ENCODE results near the gene LYST.
"Not testable (repeated sequence)": the region's sequence is repeated elsewhere in the genome, so short reads cannot be mapped to it uniquely, and the experiment has no call there.

LYST gene

DNA sequence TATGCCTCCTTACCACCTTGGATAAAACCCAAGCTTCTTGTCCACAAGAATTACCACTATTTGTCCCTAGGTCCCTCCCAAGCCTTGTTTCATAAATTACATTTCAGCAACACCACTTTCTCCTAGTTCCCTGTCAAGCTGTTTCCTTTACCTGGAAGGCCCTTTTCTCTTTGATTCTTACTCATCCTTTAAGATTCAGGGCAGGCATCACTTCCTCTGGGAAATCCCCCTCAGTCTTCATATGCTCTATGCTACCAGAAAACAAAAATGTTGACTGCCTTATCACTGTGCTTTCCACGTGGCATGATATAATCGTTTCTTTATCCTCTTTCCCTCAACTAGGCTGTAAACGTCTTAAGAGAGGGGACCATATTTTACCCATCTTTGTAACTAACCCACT is 102.7 kb downstream of the LYST start:
- TF ChIP-seq, protein P1, sequence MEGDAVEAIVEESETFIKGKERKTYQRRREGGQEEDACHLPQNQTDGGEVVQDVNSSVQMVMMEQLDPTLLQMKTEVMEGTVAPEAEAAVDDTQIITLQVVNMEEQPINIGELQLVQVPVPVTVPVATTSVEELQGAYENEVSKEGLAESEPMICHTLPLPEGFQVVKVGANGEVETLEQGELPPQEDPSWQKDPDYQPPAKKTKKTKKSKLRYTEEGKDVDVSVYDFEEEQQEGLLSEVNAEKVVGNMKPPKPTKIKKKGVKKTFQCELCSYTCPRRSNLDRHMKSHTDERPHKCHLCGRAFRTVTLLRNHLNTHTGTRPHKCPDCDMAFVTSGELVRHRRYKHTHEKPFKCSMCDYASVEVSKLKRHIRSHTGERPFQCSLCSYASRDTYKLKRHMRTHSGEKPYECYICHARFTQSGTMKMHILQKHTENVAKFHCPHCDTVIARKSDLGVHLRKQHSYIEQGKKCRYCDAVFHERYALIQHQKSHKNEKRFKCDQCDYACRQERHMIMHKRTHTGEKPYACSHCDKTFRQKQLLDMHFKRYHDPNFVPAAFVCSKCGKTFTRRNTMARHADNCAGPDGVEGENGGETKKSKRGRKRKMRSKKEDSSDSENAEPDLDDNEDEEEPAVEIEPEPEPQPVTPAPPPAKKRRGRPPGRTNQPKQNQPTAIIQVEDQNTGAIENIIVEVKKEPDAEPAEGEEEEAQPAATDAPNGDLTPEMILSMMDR (IDR thresholded peaks at IDR 0.05; ENCODE audit: control insufficient read depth, insufficient read depth, low read depth, low read length, missing control alignments): no peak
- no peak for DNase-seq (ENCODE audit: low read depth)
- H3K4me3 ChIP-seq (ENCODE audit: control insufficient read depth, low read depth, low read length): no peak overlapping the region

DNA sequence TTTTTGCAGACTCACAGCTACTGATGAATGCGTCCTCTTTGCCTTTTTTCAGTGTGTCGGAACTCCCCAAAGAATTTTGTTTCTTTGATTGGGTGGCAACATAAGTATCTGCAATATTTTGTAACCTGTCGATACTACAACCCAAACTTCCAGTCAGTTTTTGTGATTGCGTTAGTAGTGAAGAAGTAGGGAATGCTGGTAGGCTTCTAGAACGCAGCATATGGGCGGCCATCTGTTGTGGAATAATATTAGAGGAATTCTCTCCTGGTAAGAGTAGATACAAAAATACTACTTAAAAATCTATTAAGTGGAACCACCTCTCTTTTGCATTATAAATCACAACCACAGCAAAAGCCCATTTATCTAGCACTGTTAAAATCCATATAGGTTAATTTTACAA is 107.4 kb downstream of the LYST start:
- no peak for DNase-seq (ENCODE audit: low read depth)
- TF ChIP-seq, protein P1 (IDR thresholded peaks at IDR 0.05; ENCODE audit: control insufficient read depth, insufficient read depth, low read depth, low read length, missing control alignments): no peak
- no peak overlapping the region for H3K4me3 ChIP-seq (ENCODE audit: control insufficient read depth, low read depth, low read length)

DNA sequence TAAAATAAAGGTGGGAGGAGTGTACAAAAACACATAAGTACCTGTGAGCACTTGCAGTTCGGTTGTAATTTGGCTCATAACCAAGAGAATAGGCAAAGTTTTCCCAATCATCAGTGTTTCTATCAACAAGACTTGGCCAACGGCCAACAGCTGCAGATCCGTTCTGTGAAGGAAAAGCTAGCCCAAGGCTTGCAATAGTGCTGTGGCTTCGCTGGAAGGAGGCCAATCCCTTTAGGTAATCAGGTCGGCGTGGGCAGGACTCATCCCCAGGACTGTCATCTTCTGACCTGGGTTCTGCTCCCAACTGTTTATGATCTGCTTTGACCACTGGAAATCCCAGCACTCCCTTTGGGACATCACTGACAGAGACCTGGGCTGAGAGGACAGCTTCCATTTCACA is 107.8 kb downstream of the LYST start:
- no peak overlapping the region for H3K4me3 ChIP-seq (ENCODE audit: control insufficient read depth, low read depth, low read length)
- no peak for DNase-seq (ENCODE audit: low read depth)
- TF ChIP-seq, protein P1 (IDR thresholded peaks at IDR 0.05; ENCODE audit: control insufficient read depth, insufficient read depth, low read depth, low read length, missing control alignments): no peak

DNA sequence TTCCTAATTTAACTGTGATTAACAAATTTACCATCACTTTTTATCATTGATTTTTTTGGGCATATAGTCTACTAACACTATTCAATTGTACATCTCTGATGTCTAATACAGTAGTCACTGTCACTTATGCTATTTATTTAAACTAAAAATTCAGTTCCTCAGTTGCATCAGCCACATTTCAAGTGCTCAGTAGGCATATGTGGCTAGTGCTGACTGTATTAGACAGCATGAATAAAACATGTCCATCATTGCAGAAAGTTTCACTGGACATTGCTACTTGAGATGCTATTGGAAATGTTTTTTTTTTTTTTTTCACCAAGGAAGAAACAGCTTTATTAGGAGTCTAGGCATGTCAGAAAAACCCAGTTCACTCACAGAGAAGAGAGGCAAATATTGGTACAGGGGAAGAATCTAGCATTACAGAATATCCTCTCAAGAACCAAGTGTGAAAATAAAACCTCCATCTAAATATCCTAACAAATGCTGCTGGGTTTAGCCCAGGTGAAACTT is 109.1 kb downstream of the LYST start:
- no peak overlapping the region for H3K4me3 ChIP-seq (ENCODE audit: control insufficient read depth, low read depth, low read length)
- TF ChIP-seq, protein P1 (IDR thresholded peaks at IDR 0.05; ENCODE audit: control insufficient read depth, insufficient read depth, low read depth, low read length, missing control alignments): no peak
- no peak for DNase-seq (ENCODE audit: low read depth)

GRCh38 chr1:235754186-235754585 is 112.5 kb downstream of the LYST start:
- DNase-seq (ENCODE audit: low read depth): not testable (repeated sequence)

DNA sequence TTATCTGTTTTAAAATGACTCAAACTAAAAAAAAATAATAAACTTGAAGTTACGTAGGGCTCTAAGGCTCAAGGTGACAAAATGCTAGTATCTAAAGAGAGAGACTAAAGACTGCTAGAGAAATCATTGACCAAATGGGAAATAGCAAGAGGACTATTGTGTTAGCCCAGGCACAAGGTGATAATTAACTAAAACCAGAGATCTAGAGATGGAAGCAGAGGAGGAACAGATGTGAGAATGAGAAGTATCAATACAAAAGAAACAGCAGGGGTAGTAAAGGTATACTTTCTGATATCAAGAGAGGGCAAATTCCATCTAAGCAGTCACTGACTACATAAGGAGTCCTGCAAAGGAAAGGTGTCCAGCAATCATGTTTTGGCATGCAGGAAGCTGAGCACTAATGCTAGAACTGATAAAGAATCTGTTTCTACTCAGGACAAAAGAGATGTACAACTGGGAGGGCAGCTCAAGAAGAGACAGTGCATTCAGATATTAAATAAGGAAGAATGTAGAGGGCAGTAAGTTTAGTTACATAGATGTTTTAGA is 116.9 kb downstream of the LYST start:
- H3K4me3 ChIP-seq (ENCODE audit: control insufficient read depth, low read depth, low read length): no peak overlapping the region
- TF ChIP-seq, protein P1 (IDR thresholded peaks at IDR 0.05; ENCODE audit: control insufficient read depth, insufficient read depth, low read depth, low read length, missing control alignments): no peak
- no peak for DNase-seq (ENCODE audit: low read depth)

More at GRCh38 chr1:235754186-235754585, 112.5 kb downstream of the LYST start:
- not testable (repeated sequence) for H3K4me3 ChIP-seq (ENCODE audit: control insufficient read depth, low read depth, low read length)

GRCh38 chr1:235748747-235749146 is 118.0 kb downstream of the LYST start:
- TF ChIP-seq, protein P1 (IDR thresholded peaks at IDR 0.05; ENCODE audit: control insufficient read depth, insufficient read depth, low read depth, low read length, missing control alignments): no peak
- H3K4me3 ChIP-seq (ENCODE audit: control insufficient read depth, low read depth, low read length): no peak overlapping the region
- no peak for DNase-seq (ENCODE audit: low read depth)
